Esophagus muscularis mucosa (tissue), 4 donors: ENCODE data around the gene SIT1.

Experiments
- EP300 ChIP-seq: sonication (generic); formaldehyde crosslinking; IDR thresholded peaks from one replicate; pipeline ENCODE4 v1.6.1; 2017; ENCODE audit warnings: antibody characterized with exemption
- POLR2A ChIP-seq: fragments of 450-650 bp; IDR thresholded peaks from one replicate; pipeline ENCODE4 v1.6.1; 2017; ENCODE audit warnings: antibody characterized with exemption, moderate library complexity, mild to moderate bottlenecking, low read depth
- POLR2AphosphoS5 ChIP-seq, 2 donors: sonication (generic); formaldehyde crosslinking; IDR thresholded peaks; one replicate each; pipeline ENCODE4 v1.6.1; 2017; ENCODE audit warnings: antibody characterized with exemption in 2 of 2
- TF ChIP-seq, protein P1 (sequence below), 3 experiments: fragments of 200-600 bp in 2 of 3; fragments of 450-650 bp in 1 of 3; sonication (generic) in 2 of 3; IDR thresholded peaks; one replicate each; pipeline ENCODE4 v1.5.1; 2017 to 2019; ENCODE audit warnings: antibody characterized with exemption in 3 of 3, mild to moderate bottlenecking in 2 of 3, moderate library complexity in 1 of 3

DNA sequence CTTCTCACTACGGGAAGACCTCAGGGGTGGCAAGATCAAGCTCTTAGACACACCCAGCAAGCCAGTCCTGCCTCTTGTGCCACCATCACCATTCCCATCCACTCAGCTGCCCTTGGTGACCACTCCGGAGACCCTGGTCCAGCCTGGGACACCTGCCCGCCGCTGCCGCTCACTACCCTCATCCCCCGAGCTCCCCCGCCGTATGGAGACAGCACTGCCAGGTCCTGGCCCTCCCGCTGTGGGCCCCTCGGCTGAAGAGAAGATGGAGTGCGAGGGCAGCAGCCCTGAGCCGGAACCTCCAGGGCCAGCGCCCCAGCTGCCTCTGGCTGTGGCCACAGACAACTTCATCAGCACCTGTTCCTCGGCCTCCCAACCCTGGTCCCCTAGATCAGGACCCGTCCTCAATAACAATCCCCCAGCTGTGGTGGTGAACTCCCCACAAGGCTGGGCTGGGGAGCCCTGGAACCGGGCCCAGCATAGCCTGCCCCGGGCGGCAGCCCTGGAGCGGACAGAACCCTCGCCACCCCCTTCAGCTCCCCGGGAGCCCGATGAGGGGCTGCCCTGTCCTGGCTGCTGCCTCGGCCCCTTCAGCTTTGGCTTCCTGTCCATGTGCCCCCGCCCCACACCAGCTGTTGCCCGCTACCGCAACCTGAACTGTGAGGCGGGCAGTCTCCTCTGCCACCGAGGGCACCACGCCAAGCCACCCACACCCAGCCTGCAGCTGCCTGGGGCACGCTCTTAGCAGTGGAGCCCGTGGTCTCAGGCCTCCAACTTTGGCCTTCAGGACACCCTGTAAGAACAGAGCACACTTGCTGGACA lies 41.5 kb downstream of the SIT1 start:
- TF ChIP-seq POLR2A (no peak), POLR2AphosphoS5 (IDR thresholded peaks at IDR 0.05) (no peak), EP300 (no peak)
- TF ChIP-seq, protein P1, sequence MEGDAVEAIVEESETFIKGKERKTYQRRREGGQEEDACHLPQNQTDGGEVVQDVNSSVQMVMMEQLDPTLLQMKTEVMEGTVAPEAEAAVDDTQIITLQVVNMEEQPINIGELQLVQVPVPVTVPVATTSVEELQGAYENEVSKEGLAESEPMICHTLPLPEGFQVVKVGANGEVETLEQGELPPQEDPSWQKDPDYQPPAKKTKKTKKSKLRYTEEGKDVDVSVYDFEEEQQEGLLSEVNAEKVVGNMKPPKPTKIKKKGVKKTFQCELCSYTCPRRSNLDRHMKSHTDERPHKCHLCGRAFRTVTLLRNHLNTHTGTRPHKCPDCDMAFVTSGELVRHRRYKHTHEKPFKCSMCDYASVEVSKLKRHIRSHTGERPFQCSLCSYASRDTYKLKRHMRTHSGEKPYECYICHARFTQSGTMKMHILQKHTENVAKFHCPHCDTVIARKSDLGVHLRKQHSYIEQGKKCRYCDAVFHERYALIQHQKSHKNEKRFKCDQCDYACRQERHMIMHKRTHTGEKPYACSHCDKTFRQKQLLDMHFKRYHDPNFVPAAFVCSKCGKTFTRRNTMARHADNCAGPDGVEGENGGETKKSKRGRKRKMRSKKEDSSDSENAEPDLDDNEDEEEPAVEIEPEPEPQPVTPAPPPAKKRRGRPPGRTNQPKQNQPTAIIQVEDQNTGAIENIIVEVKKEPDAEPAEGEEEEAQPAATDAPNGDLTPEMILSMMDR (IDR thresholded peaks at IDR 0.05), result no peak
